IMR-90 (cell line): ENCODE data around the gene BTK. TPM values are rescaled to one million over a fixed set of nuclear protein-coding genes. Genes with fewer than 3 reads are reported as not detected.

Source experiments
- ATAC-seq: fragments of 200-7000 bp; cut with Tn5 transposase; 2 replicates; pipeline ENCODE4 v1.9.1; 2020; ENCODE audit warnings: low read depth, mild to moderate bottlenecking, moderate library complexity
- BruUV-seq: library from RNA; stranded (reverse); fragments of 400-500 nt; replicated peaks from 2 replicates; lab custom pipeline; 2021; lab: Mats Ljungman, UMichigan
- CTCF ChIA-PET: fragments of 300-600 bp; formaldehyde crosslinking; extraction: SDS; loops from one replicate; lab custom pipeline; 2021; ENCODE audit warnings: antibody characterized with exemption; lab: Yijun Ruan, JAX
- POLR2A ChIA-PET: fragments of 300-600 bp; sonication (Branson Sonifier 250); formaldehyde crosslinking; loops from one replicate; lab custom pipeline; 2022; ENCODE audit warnings: antibody characterized with exemption; ENCODE audit not compliant: unreplicated experiment; lab: Charles Lee
- DNase-seq: peaks from one replicate; pipeline ENCODE4 v3.0.0; 2013
- H2AFZ ChIP-seq: replicated peaks from 2 replicates; pipeline ENCODE3; 2013; ENCODE audit warnings: low read length, mild to moderate bottlenecking; ENCODE audit not compliant: poor library complexity
- H2AK5ac ChIP-seq: 2 replicates; pipeline ENCODE4 v1.6.1; 2013; ENCODE audit warnings: low read depth, low read length, inconsistent platforms
- H2AK9ac ChIP-seq: replicated peaks from 2 replicates; pipeline ENCODE3; 2013; ENCODE audit warnings: mild to moderate bottlenecking, low read depth, low read length, moderate library complexity; ENCODE audit not compliant: poor library complexity
- H2BK120ac ChIP-seq: 2 replicates; pipeline ENCODE4 v1.6.1; 2013; ENCODE audit warnings: low read depth, low read length, inconsistent platforms
- H2BK15ac ChIP-seq: 3 replicates; pipeline ENCODE4 v1.6.1; 2013; ENCODE audit warnings: low read depth, low read length, inconsistent platforms
- H2BK20ac ChIP-seq: 2 replicates; pipeline ENCODE4 v1.6.1; 2013; ENCODE audit warnings: low read depth, mild to moderate bottlenecking, inconsistent platforms, low read length, moderate library complexity
- H2BK5ac ChIP-seq: 2 replicates; pipeline ENCODE4 v1.6.1; 2013; ENCODE audit warnings: mild to moderate bottlenecking, low read depth, low read length, inconsistent platforms; ENCODE audit not compliant: poor library complexity, severe bottlenecking
- H3K14ac ChIP-seq: replicated peaks from 2 replicates; pipeline ENCODE4 v1.6.1; 2013; ENCODE audit warnings: low read depth, low read length, inconsistent platforms
- H3K18ac ChIP-seq: 2 replicates; pipeline ENCODE4 v1.6.1; 2013; ENCODE audit warnings: low read depth, low read length, control low read depth
- H3K23ac ChIP-seq: 2 replicates; pipeline ENCODE4 v1.6.1; 2013; ENCODE audit warnings: low read depth, low read length, inconsistent platforms
- H3K27ac ChIP-seq: 2 replicates; pipeline ENCODE4 v1.5.1; 2013; ENCODE audit warnings: mild to moderate bottlenecking, control low read depth, low read length; ENCODE audit not compliant: insufficient read depth
- H3K27me3 ChIP-seq: 2 replicates; pipeline ENCODE4 v1.6.1; 2013; ENCODE audit warnings: low read length; ENCODE audit not compliant: control insufficient read depth, insufficient read depth
- H3K36me3 ChIP-seq: 2 replicates; pipeline ENCODE4 v1.6.1; 2013; ENCODE audit warnings: low read length, mixed read lengths; ENCODE audit not compliant: control insufficient read depth, insufficient read depth
- H3K4ac ChIP-seq: 2 replicates; pipeline ENCODE4 v1.6.1; 2013; ENCODE audit warnings: low read depth, low read length, inconsistent platforms
- H3K4me1 ChIP-seq: 2 replicates; pipeline ENCODE4 v1.6.1; 2013; ENCODE audit warnings: low read length, mixed read lengths; ENCODE audit not compliant: control insufficient read depth, insufficient read depth
- H3K4me2 ChIP-seq: 2 replicates; pipeline ENCODE4 v1.6.1; 2013; ENCODE audit warnings: low read depth, mild to moderate bottlenecking, control low read depth, low read length, moderate library complexity
- H3K4me3 ChIP-seq: 2 replicates; pipeline ENCODE4 v1.5.1; 2013; ENCODE audit warnings: low read depth, mild to moderate bottlenecking, control low read depth, low read length, moderate library complexity; ENCODE audit not compliant: insufficient read depth
- H3K56ac ChIP-seq: 2 replicates; pipeline ENCODE4 v1.6.1; 2013; ENCODE audit warnings: low read length, inconsistent platforms; ENCODE audit not compliant: insufficient read depth; ENCODE audit errors: extremely low read depth
- H3K79me1 ChIP-seq, 2 experiments: 2 replicates each; pipeline ENCODE4 v1.6.1; 2013; ENCODE audit warnings: low read length in 2 of 2, inconsistent platforms in 1 of 2, low read depth in 1 of 2
- H3K9ac ChIP-seq: 2 replicates; pipeline ENCODE4 v1.6.1; 2013; ENCODE audit warnings: low read depth, low read length, control low read depth
- H3K9me1 ChIP-seq: 2 replicates; pipeline ENCODE4 v1.6.1; 2013; ENCODE audit warnings: low read length, inconsistent platforms; ENCODE audit not compliant: insufficient read depth
- H3K9me3 ChIP-seq: 2 replicates; pipeline ENCODE4 v1.6.1; 2013; ENCODE audit warnings: low read length; ENCODE audit not compliant: control insufficient read depth, insufficient read depth
- H4K20me1 ChIP-seq: 2 replicates; pipeline ENCODE4 v1.6.1; 2013; ENCODE audit warnings: low read length, inconsistent platforms; ENCODE audit not compliant: insufficient read depth
- H4K5ac ChIP-seq: 2 replicates; pipeline ENCODE4 v1.6.1; 2013; ENCODE audit warnings: mild to moderate bottlenecking, low read depth, low read length, control low read depth
- H4K8ac ChIP-seq, 2 experiments: 2 replicates each; pipeline ENCODE4 v1.6.1; 2013; ENCODE audit warnings: low read depth in 2 of 2, low read length in 2 of 2, control low read depth in 1 of 2, inconsistent platforms in 1 of 2
- H4K91ac ChIP-seq: 2 replicates; pipeline ENCODE4 v1.6.1; 2013; ENCODE audit warnings: low read depth, low read length, inconsistent platforms; ENCODE audit not compliant: insufficient read depth
- CEBPB ChIP-seq: IDR thresholded peaks from 2 replicates; pipeline ENCODE4 v1.6.1; 2012; ENCODE audit warnings: low read depth, low read length, improper control_type of control experiment
- NFE2L2 ChIP-seq: fragments of 150-350 bp; IDR thresholded peaks from 2 replicates; pipeline ENCODE4 v1.6.1; 2016; ENCODE audit warnings: low read depth, mild to moderate bottlenecking, low read length
- RFX5 ChIP-seq: IDR thresholded peaks from 2 replicates; pipeline ENCODE4 v1.8.0; 2012; ENCODE audit warnings: low read depth, mild to moderate bottlenecking, low read length, moderate library complexity
- WGBS, 2 experiments: methylation state at CpG; one replicate each; pipeline versions ENCODE4 v1.1.5 to v1.1.7; 2013; ENCODE audit warnings: missing lambda C conversion rate in 2 of 2; ENCODE audit not compliant: insufficient read length in 1 of 2; ENCODE audit errors: extremely low coverage in 2 of 2; 5-methylcytosine and 5-hydroxymethylcytosine counted together
- dilution Hi-C: fragments of 300-500 bp; cut with HindIII; formaldehyde crosslinking; loops from one replicate; pipeline ENCODE4 v1.14.3; 2018; ENCODE audit warnings: low sequenced_read_pairs; ENCODE audit not compliant: unreplicated experiment
- in situ Hi-C: fragments of 300-500 bp; cut with MboI; formaldehyde crosslinking; loops from 3 replicates; pipeline ENCODE4 v1.14.3; 2019; ENCODE audit warnings: low sequenced_read_pairs, inconsistent platforms, mixed read lengths
- intact Hi-C: fragments of 100-400 bp; cut with micrococcal nuclease; formaldehyde crosslinking; loops from 2 replicates; pipeline ENCODE4 v1.10.0; 2022
- polyA plus RNA-seq, 3 experiments: library from polyadenylated mRNA; depleted of rRNA; stranded (reverse); fragments of >200 nt; gene quantifications; 2 replicates each; pipeline ENCODE4 v1.2.3, GENCODE V29; 2012; ENCODE audit warnings: low replicate concordance in 1 of 3
- total RNA-seq: library from RNA; depleted of rRNA; stranded (reverse); fragments of >200 nt; gene quantifications from 2 replicates; pipeline ENCODE4 v1.2.3, GENCODE V29; 2012

BTK gene
- total and polyA plus RNA-seq, 2 of the 4 experiments (the other 2 are of a cell fraction): not detected

GRCh38 chrX:101417190-101417589 is 31.2 kb upstream of the BTK start (continued):
- TF ChIP-seq RFX5: no peak
- TF ChIP-seq CEBPB: no peak
- no peak for TF ChIP-seq NFE2L2

DNA sequence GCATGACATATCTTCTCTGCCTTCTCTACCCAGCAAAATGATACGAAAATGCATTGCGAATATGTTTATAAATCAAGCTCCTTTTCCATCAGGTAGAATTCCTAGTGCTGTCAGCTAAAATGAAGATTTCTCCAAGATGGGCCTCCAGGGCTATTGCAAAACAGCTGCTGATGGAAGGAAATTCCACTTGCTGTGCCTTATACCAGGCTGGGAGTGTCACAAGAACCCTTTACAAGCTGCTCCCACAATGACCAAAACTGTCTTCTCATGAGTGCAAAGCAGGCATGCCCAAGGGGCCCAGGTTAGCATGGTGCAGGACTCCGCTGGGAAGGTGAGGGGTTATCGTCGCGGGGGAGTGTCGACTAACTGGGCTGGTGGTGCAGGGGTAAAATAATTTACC is 30.7 kb upstream of the BTK start:
- Histone ChIP-seq H3K18ac (no peak overlapping the region), H2BK20ac (no peak overlapping the region), H3K27me3 (peaks cover 2% of the 10 kb centered on the region; the same call in 1 of the 2 replicates), H2BK5ac (no peak overlapping the region), H3K23ac (no peak overlapping the region), H4K20me1 (peaks cover 5% of the 10 kb centered on the region), H3K4me2 (no peak overlapping the region), H3K56ac (no peak overlapping the region), H3K14ac (no peak overlapping the region), H2BK120ac (no peak overlapping the region), H4K5ac (no peak overlapping the region), H3K4ac (no peak overlapping the region), H3K4me1 (peaks cover 4% of the 10 kb centered on the region; the same call in 1 of the 2 replicates), H3K36me3 (peaks cover 11% of the 10 kb centered on the region), H3K79me1 (peaks cover 0 to 6% of the 10 kb centered on the region in 2 experiments; a peak in 1 of 4 replicates), H3K4me3 (no peak overlapping the region), H3K9me1 (no peaks in the 10 kb centered on the region), H2AK9ac (no peak overlapping the region), H2AK5ac (no peak overlapping the region), H3K9me3 (no peaks in the 10 kb centered on the region), H4K8ac (no peak overlapping the region; a peak in 1 of 4 replicates), H4K91ac (no peak overlapping the region), H2AFZ (no peak overlapping the region), H2BK15ac (no peak overlapping the region), H3K27ac (no peak overlapping the region), H3K9ac (no peak overlapping the region)
- TF ChIP-seq CEBPB: peak; percentile 26; the same call in 1 of the 2 replicates
- TF ChIP-seq NFE2L2: no peak
- in situ Hi-C loops (loop anchor here (5.0 kb wide), 1 partner anchor 381 kb away; no protein-coding TSS in a partner anchor), dilution Hi-C loops (no loop called here), intact Hi-C loops (loop anchor here (2.0 to 5.0 kb wide), 3 partner anchors 66 to 176 kb away; partner anchors contain the start of gene ARMCX1)
- BruUV-seq: no TSS peak
- ATAC-seq: no peak
- ChIA-PET POLR2A (no interaction called here), CTCF (interaction anchor here (0.9 kb wide), 1 partner anchor 14 kb away, joined by 3 read pairs; no protein-coding TSS in a partner anchor)
- 78% methylated on average over 5 of the region's 7 CpGs; no CpG with 5 or more reads in 1 of the 2 experiments for WGBS, 2 experiments
- DNase-seq: no peak
